Loucy (cell line): ENCODE measurements around the gene CSF1.

Experiments
- EZH2phosphoT487 ChIP-seq: fragments of 200-600 bp; IDR thresholded peaks from 2 replicates; pipeline ENCODE4 v1.6.1; 2018; ENCODE audit warnings: antibody characterized with exemption, mild to moderate bottlenecking, moderate library complexity, borderline replicate concordance
- TF ChIP-seq, protein P1 (sequence below): fragments of 200-600 bp; sonication (generic); conservative IDR thresholded peaks from 2 replicates; pipeline ENCODE4 v1.5.1; 2014; ENCODE audit warnings: mild to moderate bottlenecking, antibody characterized with exemption, low read length

DNA sequence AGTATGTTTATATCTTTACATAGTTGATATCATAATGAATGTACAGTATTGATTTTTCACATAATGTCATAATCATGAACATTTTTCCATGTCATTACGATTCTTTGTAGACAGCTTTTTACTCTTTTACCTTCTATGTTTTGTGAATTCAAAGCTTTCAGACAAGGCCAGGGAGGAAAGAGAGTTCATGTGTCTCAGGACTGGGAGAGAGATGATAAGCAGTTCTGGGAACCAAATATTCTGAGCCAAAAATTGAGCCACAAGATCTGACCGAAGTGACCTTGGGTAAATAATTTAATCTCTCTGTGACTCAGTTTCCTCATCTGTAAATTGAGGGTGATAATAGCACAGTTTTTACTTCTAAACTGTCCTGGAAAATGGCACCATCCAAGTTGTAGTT lies 31.8 kb downstream of the CSF1 start:
- TF ChIP-seq, protein P1, sequence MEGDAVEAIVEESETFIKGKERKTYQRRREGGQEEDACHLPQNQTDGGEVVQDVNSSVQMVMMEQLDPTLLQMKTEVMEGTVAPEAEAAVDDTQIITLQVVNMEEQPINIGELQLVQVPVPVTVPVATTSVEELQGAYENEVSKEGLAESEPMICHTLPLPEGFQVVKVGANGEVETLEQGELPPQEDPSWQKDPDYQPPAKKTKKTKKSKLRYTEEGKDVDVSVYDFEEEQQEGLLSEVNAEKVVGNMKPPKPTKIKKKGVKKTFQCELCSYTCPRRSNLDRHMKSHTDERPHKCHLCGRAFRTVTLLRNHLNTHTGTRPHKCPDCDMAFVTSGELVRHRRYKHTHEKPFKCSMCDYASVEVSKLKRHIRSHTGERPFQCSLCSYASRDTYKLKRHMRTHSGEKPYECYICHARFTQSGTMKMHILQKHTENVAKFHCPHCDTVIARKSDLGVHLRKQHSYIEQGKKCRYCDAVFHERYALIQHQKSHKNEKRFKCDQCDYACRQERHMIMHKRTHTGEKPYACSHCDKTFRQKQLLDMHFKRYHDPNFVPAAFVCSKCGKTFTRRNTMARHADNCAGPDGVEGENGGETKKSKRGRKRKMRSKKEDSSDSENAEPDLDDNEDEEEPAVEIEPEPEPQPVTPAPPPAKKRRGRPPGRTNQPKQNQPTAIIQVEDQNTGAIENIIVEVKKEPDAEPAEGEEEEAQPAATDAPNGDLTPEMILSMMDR, result no peak
- no peak for TF ChIP-seq EZH2phosphoT487
